ENCODE results near the gene HDAC9. TPM values are rescaled to one million over a fixed set of nuclear protein-coding genes. Genes with fewer than 3 reads are reported as not detected.

Gene HDAC9
- polyA plus RNA-seq, 3 donors = 41.7 to 51.2 (median 44.2) TPM

- no peak overlapping the region for H3K4me3 ChIP-seq (replicated peaks in 1 of 3; ENCODE audit: low read depth in 2 of 3, low read length in 3 of 3)
- H3K27me3 ChIP-seq (ENCODE audit: control insufficient read depth in 2 of 2, insufficient read depth in 2 of 2, low read length in 2 of 2) = no peaks in the 10 kb centered on the region
- H3K36me3 Mint-ChIP-seq = peaks cover 36 to 41% of the 10 kb centered on the region in 2 donors
- H3K36me3 ChIP-seq (replicated peaks in 1 of 2; ENCODE audit: control insufficient read depth in 1 of 2, insufficient read depth in 2 of 2, low read length in 2 of 2) = peaks cover 53 to 74% of the 10 kb centered on the region in 2 donors
- no peak for TF ChIP-seq CTCF (IDR thresholded peaks at IDR 0.05)
- H3K9ac ChIP-seq (ENCODE audit: insufficient read depth, low read length, poor library complexity, severe bottlenecking) = no peak overlapping the region
- H3K4me2 ChIP-seq (replicated peaks; ENCODE audit: extremely low read depth, low read length, poor library complexity, severe bottlenecking) = no peak overlapping the region
- H2AFZ ChIP-seq (ENCODE audit: insufficient read depth, low read depth, low read length, poor library complexity, severe bottlenecking) = no peak overlapping the region
- WGBS (ENCODE audit: insufficient coverage) = 0% methylated on average over 2 of the region's 7 CpGs
- H3K27me3 Mint-ChIP-seq (ENCODE audit: low read depth in 3 of 3) = no peaks in the 10 kb centered on the region
- peaks cover 3% of the 10 kb centered on the region for H4K20me1 ChIP-seq (ENCODE audit: insufficient read depth, low read length)
- H3K79me2 ChIP-seq (ENCODE audit: insufficient read depth, low read length) = no peaks in the 10 kb centered on the region
- H3K9me3 Mint-ChIP-seq = no peaks in the 10 kb centered on the region
- intact Hi-C loops (cut with micrococcal nuclease) = no loop called here
- H3K4me1 ChIP-seq (ENCODE audit: control insufficient read depth in 1 of 2, insufficient read depth in 2 of 2, low read length in 2 of 2) = peaks cover 5 to 11% of the 10 kb centered on the region in 2 donors
- peaks cover 14% of the 10 kb centered on the region for H3K4me1 Mint-ChIP-seq
- peak overlapping the region in 1 of 2 donors; percentile 21 for H3K4me3 Mint-ChIP-seq
- peak; percentile 27 to 35 (median 34) for DNase-seq
- H3K27ac ChIP-seq (ENCODE audit: low read depth in 1 of 2, low read length in 2 of 2) = peak overlapping the region in 1 of 2 donors; percentile 10
- no peaks in the 10 kb centered on the region for H3K9me3 ChIP-seq (replicated peaks in 1 of 2; ENCODE audit: control insufficient read depth in 1 of 2, insufficient read depth in 1 of 2, low read length in 2 of 2)
- H3K27ac Mint-ChIP-seq = peak overlapping the region in 5 of 7 donors; percentile 20 to 71 (median 61)
Observed at GRCh38 chr7:18590241-18590640, 94.7 kb downstream of the HDAC9 start.

- Mint-ChIP-seq H3K9me3 (no peaks in the 10 kb centered on the region), H3K4me3 (no peak overlapping the region), H3K36me3 (peaks cover 34 to 40% of the 10 kb centered on the region in 2 donors), H3K4me1 (peaks cover 14% of the 10 kb centered on the region), H3K27me3 (ENCODE audit: low read depth in 3 of 3) (no peaks in the 10 kb centered on the region), H3K27ac (no peak overlapping the region)
- peaks cover 5 to 11% of the 10 kb centered on the region in 2 donors for H3K4me1 ChIP-seq (ENCODE audit: control insufficient read depth in 1 of 2, insufficient read depth in 2 of 2, low read length in 2 of 2)
- DNase-seq = no peak
- no peaks in the 10 kb centered on the region for H3K79me2 ChIP-seq (ENCODE audit: insufficient read depth, low read length)
- peak overlapping the region in 1 of 2 donors; percentile 10 for H3K27ac ChIP-seq (ENCODE audit: low read depth in 1 of 2, low read length in 2 of 2)
- no peaks in the 10 kb centered on the region for H3K9me3 ChIP-seq (replicated peaks in 1 of 2; ENCODE audit: control insufficient read depth in 1 of 2, insufficient read depth in 1 of 2, low read length in 2 of 2)
- H2AFZ ChIP-seq (ENCODE audit: insufficient read depth, low read depth, low read length, poor library complexity, severe bottlenecking) = no peak overlapping the region
- peaks cover 53 to 74% of the 10 kb centered on the region in 2 donors for H3K36me3 ChIP-seq (replicated peaks in 1 of 2; ENCODE audit: control insufficient read depth in 1 of 2, insufficient read depth in 2 of 2, low read length in 2 of 2)
- TF ChIP-seq CTCF (IDR thresholded peaks at IDR 0.05) = peak; percentile 50
- intact Hi-C loops (cut with micrococcal nuclease) = no loop called here
- H3K4me2 ChIP-seq (replicated peaks; ENCODE audit: extremely low read depth, low read length, poor library complexity, severe bottlenecking) = no peak overlapping the region
- H3K27me3 ChIP-seq (ENCODE audit: control insufficient read depth in 2 of 2, insufficient read depth in 2 of 2, low read length in 2 of 2) = no peaks in the 10 kb centered on the region
- no CpG with 5 or more reads among the region's 1 CpG for WGBS (ENCODE audit: insufficient coverage)
- no peak overlapping the region for H3K4me3 ChIP-seq (replicated peaks in 1 of 3; ENCODE audit: low read depth in 2 of 3, low read length in 3 of 3)
- peaks cover 3% of the 10 kb centered on the region for H4K20me1 ChIP-seq (ENCODE audit: insufficient read depth, low read length)
- H3K9ac ChIP-seq (ENCODE audit: insufficient read depth, low read length, poor library complexity, severe bottlenecking) = no peak overlapping the region
Observed at GRCh38 chr7:18590744-18591340, 95.3 kb downstream of the HDAC9 start.
